ENCODE measurements around the gene COL5A2. TPM values are rescaled to one million over a fixed set of nuclear protein-coding genes. Genes with fewer than 3 reads are reported as not detected.

COL5A2 gene
- total RNA-seq, 1 experiment from 2014 or later, result 0.67 TPM

- Histone ChIP-seq H3K4me2 (ENCODE audit: low read depth, low read length, poor library complexity, severe bottlenecking) (no peak overlapping the region), H3K36me3 (ENCODE audit: insufficient read depth, low read length) (no peaks in the 10 kb centered on the region), H3K9me3 (ENCODE audit: low read length) (no peaks in the 10 kb centered on the region), H4K20me1 (ENCODE audit: insufficient read depth, low read depth, low read length) (no peaks in the 10 kb centered on the region), H3K4me3 (ENCODE audit: low read length) (no peak overlapping the region), H3K9me2 (replicated peaks; ENCODE audit: insufficient read depth, low read length) (no peaks in the 10 kb centered on the region), H3K4me1 (ENCODE audit: low read length) (no peaks in the 10 kb centered on the region), H3K27me3 (ENCODE audit: low read length) (no peaks in the 10 kb centered on the region), H2AFZ (ENCODE audit: low read length) (no peak overlapping the region), H3K79me2 (ENCODE audit: low read length) (no peaks in the 10 kb centered on the region), H3K9ac (ENCODE audit: low read length) (no peak overlapping the region), H3K27ac (ENCODE audit: low read length) (no peak overlapping the region)
- no peak for DNase-seq
These were observed 42.0 kb downstream of the COL5A2 start for GRCh38 chr2:189137519-189137918.

- H3K27me3 ChIP-seq (ENCODE audit: low read length), result no peaks in the 10 kb centered on the region
- H3K4me2 ChIP-seq (ENCODE audit: low read depth, low read length, poor library complexity, severe bottlenecking), result no peak overlapping the region
- H3K36me3 ChIP-seq (ENCODE audit: insufficient read depth, low read length), result no peaks in the 10 kb centered on the region
- no peak overlapping the region for H3K4me3 ChIP-seq (ENCODE audit: low read length)
- no peaks in the 10 kb centered on the region for H3K4me1 ChIP-seq (ENCODE audit: low read length)
- no peak overlapping the region for H3K27ac ChIP-seq (ENCODE audit: low read length)
- no peaks in the 10 kb centered on the region for H3K9me3 ChIP-seq (ENCODE audit: low read length)
- no peaks in the 10 kb centered on the region for H4K20me1 ChIP-seq (ENCODE audit: insufficient read depth, low read depth, low read length)
- no peaks in the 10 kb centered on the region for H3K79me2 ChIP-seq (ENCODE audit: low read length)
- no peak overlapping the region for H2AFZ ChIP-seq (ENCODE audit: low read length)
- no peak for DNase-seq
- no peak overlapping the region for H3K9ac ChIP-seq (ENCODE audit: low read length)
- H3K9me2 ChIP-seq (replicated peaks; ENCODE audit: insufficient read depth, low read length), result no peaks in the 10 kb centered on the region
These were observed 45.1 kb downstream of the COL5A2 start for GRCh38 chr2:189134485-189134884.

- Histone ChIP-seq H3K9ac (ENCODE audit: low read length) (no peak overlapping the region), H3K27me3 (ENCODE audit: low read length) (no peaks in the 10 kb centered on the region), H2AFZ (ENCODE audit: low read length) (no peak overlapping the region), H3K27ac (ENCODE audit: low read length) (no peak overlapping the region), H3K79me2 (ENCODE audit: low read length) (no peaks in the 10 kb centered on the region), H3K4me3 (ENCODE audit: low read length) (no peak overlapping the region), H3K4me2 (ENCODE audit: low read depth, low read length, poor library complexity, severe bottlenecking) (no peak overlapping the region), H3K9me3 (ENCODE audit: low read length) (no peaks in the 10 kb centered on the region), H3K9me2 (replicated peaks; ENCODE audit: insufficient read depth, low read length) (no peaks in the 10 kb centered on the region), H3K4me1 (ENCODE audit: low read length) (no peaks in the 10 kb centered on the region), H3K36me3 (ENCODE audit: insufficient read depth, low read length) (no peaks in the 10 kb centered on the region), H4K20me1 (ENCODE audit: insufficient read depth, low read depth, low read length) (no peaks in the 10 kb centered on the region)
- DNase-seq, result no peak
These were observed 47.6 kb downstream of the COL5A2 start for GRCh38 chr2:189131991-189132390.

GRCh38 chr2:189129971-189130370 is 49.6 kb downstream of the COL5A2 start:
- H3K9ac ChIP-seq (ENCODE audit: low read length), result no peak overlapping the region
- H3K36me3 ChIP-seq (ENCODE audit: insufficient read depth, low read length), result no peaks in the 10 kb centered on the region
- no peaks in the 10 kb centered on the region for H3K79me2 ChIP-seq (ENCODE audit: low read length)
- H2AFZ ChIP-seq (ENCODE audit: low read length), result no peak overlapping the region
- H3K27me3 ChIP-seq (ENCODE audit: low read length), result no peaks in the 10 kb centered on the region; the same call in 1 of the 2 replicates
- H3K4me1 ChIP-seq (ENCODE audit: low read length), result no peaks in the 10 kb centered on the region
- H3K4me3 ChIP-seq (ENCODE audit: low read length), result no peak overlapping the region
- no peak overlapping the region for H3K27ac ChIP-seq (ENCODE audit: low read length)
- no peaks in the 10 kb centered on the region for H3K9me2 ChIP-seq (replicated peaks; ENCODE audit: insufficient read depth, low read length)
- no peak overlapping the region for H3K4me2 ChIP-seq (ENCODE audit: low read depth, low read length, poor library complexity, severe bottlenecking)
- no peak for DNase-seq
- H3K9me3 ChIP-seq (ENCODE audit: low read length), result no peaks in the 10 kb centered on the region
- no peaks in the 10 kb centered on the region for H4K20me1 ChIP-seq (ENCODE audit: insufficient read depth, low read depth, low read length)

- Histone ChIP-seq H3K36me3 (ENCODE audit: insufficient read depth, low read length) (no peaks in the 10 kb centered on the region), H3K9me2 (replicated peaks; ENCODE audit: insufficient read depth, low read length) (no peaks in the 10 kb centered on the region), H3K79me2 (ENCODE audit: low read length) (no peaks in the 10 kb centered on the region), H3K27me3 (ENCODE audit: low read length) (no peaks in the 10 kb centered on the region; the same call in 1 of the 2 replicates), H3K4me2 (ENCODE audit: low read depth, low read length, poor library complexity, severe bottlenecking) (no peak overlapping the region), H4K20me1 (ENCODE audit: insufficient read depth, low read depth, low read length) (no peaks in the 10 kb centered on the region), H3K4me3 (ENCODE audit: low read length) (no peak overlapping the region), H2AFZ (ENCODE audit: low read length) (no peak overlapping the region), H3K27ac (ENCODE audit: low read length) (no peak overlapping the region), H3K4me1 (ENCODE audit: low read length) (no peaks in the 10 kb centered on the region), H3K9me3 (ENCODE audit: low read length) (no peaks in the 10 kb centered on the region), H3K9ac (ENCODE audit: low read length) (no peak overlapping the region)
- no peak for DNase-seq
These were observed 50.6 kb downstream of the COL5A2 start for GRCh38 chr2:189128970-189129369.

- no peak overlapping the region for H3K4me3 ChIP-seq (ENCODE audit: low read length)
- H3K9ac ChIP-seq (ENCODE audit: low read length), result no peak overlapping the region
- DNase-seq, result no peak
- H3K9me2 ChIP-seq (replicated peaks; ENCODE audit: insufficient read depth, low read length), result no peaks in the 10 kb centered on the region
- H4K20me1 ChIP-seq (ENCODE audit: insufficient read depth, low read depth, low read length), result no peaks in the 10 kb centered on the region
- no peaks in the 10 kb centered on the region for H3K9me3 ChIP-seq (ENCODE audit: low read length)
- no peaks in the 10 kb centered on the region for H3K4me1 ChIP-seq (ENCODE audit: low read length)
- no peaks in the 10 kb centered on the region for H3K79me2 ChIP-seq (ENCODE audit: low read length)
- H2AFZ ChIP-seq (ENCODE audit: low read length), result no peak overlapping the region
- H3K27ac ChIP-seq (ENCODE audit: low read length), result no peak overlapping the region
- H3K27me3 ChIP-seq (ENCODE audit: low read length), result no peaks in the 10 kb centered on the region; the same call in 1 of the 2 replicates
- H3K4me2 ChIP-seq (ENCODE audit: low read depth, low read length, poor library complexity, severe bottlenecking), result no peak overlapping the region
- H3K36me3 ChIP-seq (ENCODE audit: insufficient read depth, low read length), result no peaks in the 10 kb centered on the region
These were observed 51.8 kb downstream of the COL5A2 start for GRCh38 chr2:189127756-189128155.

GRCh38 chr2:189125195-189125594 is 54.4 kb downstream of the COL5A2 start:
- H3K9me2 ChIP-seq (replicated peaks; ENCODE audit: insufficient read depth, low read length), result no peaks in the 10 kb centered on the region
- H3K4me1 ChIP-seq (ENCODE audit: low read length), result no peaks in the 10 kb centered on the region
- H3K79me2 ChIP-seq (ENCODE audit: low read length), result no peaks in the 10 kb centered on the region
- no peak for DNase-seq
- no peaks in the 10 kb centered on the region for H3K36me3 ChIP-seq (ENCODE audit: insufficient read depth, low read length)
- H4K20me1 ChIP-seq (ENCODE audit: insufficient read depth, low read depth, low read length), result no peaks in the 10 kb centered on the region
- H2AFZ ChIP-seq (ENCODE audit: low read length), result no peak overlapping the region
- no peak overlapping the region for H3K4me2 ChIP-seq (ENCODE audit: low read depth, low read length, poor library complexity, severe bottlenecking)
- H3K27ac ChIP-seq (ENCODE audit: low read length), result no peak overlapping the region
- H3K4me3 ChIP-seq (ENCODE audit: low read length), result no peak overlapping the region
- H3K9ac ChIP-seq (ENCODE audit: low read length), result no peak overlapping the region
- no peaks in the 10 kb centered on the region; the same call in 1 of the 2 replicates for H3K27me3 ChIP-seq (ENCODE audit: low read length)
- no peaks in the 10 kb centered on the region for H3K9me3 ChIP-seq (ENCODE audit: low read length)

GRCh38 chr2:189124175-189124574 is 55.4 kb downstream of the COL5A2 start:
- Histone ChIP-seq H3K27me3 (ENCODE audit: low read length) (no peaks in the 10 kb centered on the region; the same call in 1 of the 2 replicates), H3K4me2 (ENCODE audit: low read depth, low read length, poor library complexity, severe bottlenecking) (no peak overlapping the region), H3K27ac (ENCODE audit: low read length) (no peak overlapping the region), H3K9ac (ENCODE audit: low read length) (no peak overlapping the region), H3K9me2 (replicated peaks; ENCODE audit: insufficient read depth, low read length) (no peaks in the 10 kb centered on the region), H3K79me2 (ENCODE audit: low read length) (no peaks in the 10 kb centered on the region), H3K36me3 (ENCODE audit: insufficient read depth, low read length) (no peaks in the 10 kb centered on the region), H3K9me3 (ENCODE audit: low read length) (no peaks in the 10 kb centered on the region), H3K4me1 (ENCODE audit: low read length) (no peaks in the 10 kb centered on the region), H2AFZ (ENCODE audit: low read length) (no peak overlapping the region), H4K20me1 (ENCODE audit: insufficient read depth, low read depth, low read length) (no peaks in the 10 kb centered on the region), H3K4me3 (ENCODE audit: low read length) (no peak overlapping the region)
- DNase-seq, result no peak

GRCh38 chr2:189118386-189118785 is 61.2 kb downstream of the COL5A2 start:
- no peaks in the 10 kb centered on the region for H3K9me3 ChIP-seq (ENCODE audit: low read length)
- no peak overlapping the region for H3K9ac ChIP-seq (ENCODE audit: low read length)
- no peaks in the 10 kb centered on the region for H3K36me3 ChIP-seq (ENCODE audit: insufficient read depth, low read length)
- no peak overlapping the region for H3K4me2 ChIP-seq (ENCODE audit: low read depth, low read length, poor library complexity, severe bottlenecking)
- H4K20me1 ChIP-seq (ENCODE audit: insufficient read depth, low read depth, low read length), result no peaks in the 10 kb centered on the region
- H2AFZ ChIP-seq (ENCODE audit: low read length), result no peak overlapping the region
- H3K9me2 ChIP-seq (replicated peaks; ENCODE audit: insufficient read depth, low read length), result no peaks in the 10 kb centered on the region
- H3K4me3 ChIP-seq (ENCODE audit: low read length), result no peak overlapping the region
- no peak overlapping the region for H3K27ac ChIP-seq (ENCODE audit: low read length)
- DNase-seq, result no peak
- H3K4me1 ChIP-seq (ENCODE audit: low read length), result no peaks in the 10 kb centered on the region
- H3K79me2 ChIP-seq (ENCODE audit: low read length), result no peaks in the 10 kb centered on the region
- no peaks in the 10 kb centered on the region for H3K27me3 ChIP-seq (ENCODE audit: low read length)
